ENCODE data around the gene PLPPR1.

GRCh38 chr9:101054657-101055056, 26.1 kb downstream of the PLPPR1 start:
- TF ChIP-seq CTCF (IDR thresholded peaks at IDR 0.05) (no peak), EZH2 (IDR thresholded peaks at IDR 0.05) (no peak), EZH2phosphoT487 (IDR thresholded peaks at IDR 0.05) (no peak)

Data from neural progenitor cell (in vitro differentiated cells).